HCT116 (cell line): ENCODE data around the gene WFDC6.

Source experiments
- CTCF ChIP-seq, 3 experiments: fragments of 200-600 bp in 1 of 3; sonication (generic) in 1 of 3; IDR thresholded peaks in 2 of 3; conservative IDR thresholded peaks in 1 of 3; 2 replicates each; pipeline ENCODE4 v1.5.1; 2012 to 2017; ENCODE audit warnings: low read depth in 2 of 3, low read length in 2 of 3, antibody characterized with exemption in 1 of 3, borderline replicate concordance in 1 of 3, control low read depth in 1 of 3, mild to moderate bottlenecking in 1 of 3, mixed read lengths in 1 of 3, mixed run types in 1 of 3, moderate library complexity in 1 of 3; ENCODE audit not compliant: insufficient read depth in 1 of 3
- POLR2A ChIP-seq: IDR thresholded peaks from 2 replicates; pipeline ENCODE4 v1.7.0; 2011; ENCODE audit warnings: borderline replicate concordance; ENCODE audit not compliant: insufficient read depth, insufficient read length; ENCODE audit errors: extremely low read depth
- POLR2AphosphoS5 ChIP-seq: IDR thresholded peaks from 2 replicates; pipeline ENCODE4 v1.6.1; 2011; ENCODE audit warnings: mild to moderate bottlenecking, low read depth, low read length, moderate library complexity
- RAD21 ChIP-seq: IDR thresholded peaks from 2 replicates; pipeline ENCODE4 v1.6.1; 2012; ENCODE audit warnings: low read depth, mild to moderate bottlenecking
- REST ChIP-seq: IDR thresholded peaks from 2 replicates; pipeline ENCODE4 v1.6.1; 2012; ENCODE audit warnings: low read depth

- TF ChIP-seq POLR2A = no peak
- no peak for TF ChIP-seq CTCF (IDR thresholded peaks at IDR 0.05 in 2 of 3, conservative IDR thresholded peaks at IDR 0.05 in 1 of 3; ENCODE audit: borderline replicate concordance in 1 of 3, insufficient read depth in 1 of 3, low read depth in 2 of 3, low read length in 2 of 3)
- no peak for TF ChIP-seq REST
- TF ChIP-seq RAD21 = no peak
- TF ChIP-seq POLR2AphosphoS5 = no peak
These were observed 38.9 kb upstream of the WFDC6 start for GRCh38 chr20:45578231-45578630.
